HepG2 (cell line): ENCODE data around the gene CD300A. TPM values are rescaled to one million over a fixed set of nuclear protein-coding genes. Genes with fewer than 3 reads are reported as not detected.

Experiments used
- BCL3 ChIP-seq: sonication (generic); formaldehyde crosslinking; IDR thresholded peaks from 2 replicates; pipeline ENCODE4 v1.5.1; 2020; ENCODE audit warnings: mild to moderate bottlenecking, missing genetic modification reagents, moderate library complexity
- GATAD2A ChIP-seq: IDR thresholded peaks from 2 replicates; pipeline ENCODE4 v1.6.1; 2016
- KLF15 ChIP-seq: sonication (generic); formaldehyde crosslinking; IDR thresholded peaks from 2 replicates; pipeline ENCODE4 v1.8.1; 2023; ENCODE audit warnings: borderline replicate concordance, mild to moderate bottlenecking, inconsistent platforms, missing genetic modification reagents, mixed read lengths
- MBD4 ChIP-seq: IDR thresholded peaks from 2 replicates; pipeline ENCODE4 v1.6.1; 2012; ENCODE audit warnings: low read length, inconsistent platforms, borderline replicate concordance
- MIER2 ChIP-seq: IDR thresholded peaks from 2 replicates; pipeline ENCODE4 v1.6.1; 2016; ENCODE audit warnings: missing biosample characterization, missing genetic modification reagents
- MXD3 ChIP-seq: IDR thresholded peaks from 2 replicates; pipeline ENCODE4 v1.6.1; 2016; ENCODE audit warnings: mild to moderate bottlenecking, missing biosample characterization, missing genetic modification reagents
- NCOR1 ChIP-seq: fragments of 200-600 bp; sonication (generic); IDR thresholded peaks from 2 replicates; pipeline ENCODE4 v1.7.0; 2017; ENCODE audit warnings: antibody characterized with exemption, low read length, borderline replicate concordance
- NFE2L2 ChIP-seq: fragments of 150-350 bp; IDR thresholded peaks from 2 replicates; pipeline ENCODE4 v1.6.1; 2014; ENCODE audit warnings: low read length
- PHF21A ChIP-seq: sonication (generic); formaldehyde crosslinking; IDR thresholded peaks from 2 replicates; pipeline ENCODE4 v1.5.0; 2020; ENCODE audit warnings: mild to moderate bottlenecking, missing genetic modification reagents
- POGK ChIP-seq: sonication (generic); formaldehyde crosslinking; conservative IDR thresholded peaks from 2 replicates; pipeline ENCODE4 v1.8.0; 2022; ENCODE audit warnings: mild to moderate bottlenecking, moderate library complexity, missing genetic modification reagents
- POLR2G ChIP-seq: fragments of 200-400 bp; formaldehyde crosslinking; IDR thresholded peaks from 2 replicates; pipeline ENCODE4 v1.6.1; 2018; ENCODE audit warnings: mild to moderate bottlenecking, low read depth, low read length, moderate library complexity
- RAD51 ChIP-seq: fragments of 450-650 bp; IDR thresholded peaks from 2 replicates; pipeline ENCODE4 v1.6.1; 2016; ENCODE audit warnings: borderline replicate concordance
- RARG ChIP-seq: sonication (generic); formaldehyde crosslinking; IDR thresholded peaks from 2 replicates; pipeline ENCODE4 v1.4.0; 2020; ENCODE audit warnings: low read depth, mild to moderate bottlenecking, missing genetic modification reagents
- RBM22 ChIP-seq: fragments of 200-400 bp; formaldehyde crosslinking; optimal IDR thresholded peaks from 2 replicates; pipeline ENCODE3; 2017; ENCODE audit warnings: mild to moderate bottlenecking, low read length, moderate library complexity
- RNF219 ChIP-seq: sonication (generic); formaldehyde crosslinking; IDR thresholded peaks from 2 replicates; pipeline ENCODE4 v1.5.0; 2020; ENCODE audit warnings: mild to moderate bottlenecking, missing genetic modification reagents
- TCF7 ChIP-seq: sonication (generic); IDR thresholded peaks from 2 replicates; pipeline ENCODE4 v1.6.1; 2016; ENCODE audit warnings: antibody characterized with exemption, low read depth
- ZFP90 ChIP-seq: sonication (generic); formaldehyde crosslinking; IDR thresholded peaks from 2 replicates; pipeline ENCODE4 v1.8.0; 2022; ENCODE audit warnings: missing genetic modification reagents, mild to moderate bottlenecking, inconsistent platforms, borderline replicate concordance
- ZNF160 ChIP-seq: sonication (generic); formaldehyde crosslinking; IDR thresholded peaks from 2 replicates; pipeline ENCODE4 v1.8.0; 2022; ENCODE audit warnings: mild to moderate bottlenecking, inconsistent platforms, missing genetic modification reagents
- ZNF451 ChIP-seq: sonication (generic); formaldehyde crosslinking; IDR thresholded peaks from 2 replicates; pipeline ENCODE4 v1.5.0; 2020; ENCODE audit warnings: mild to moderate bottlenecking, missing genetic modification reagents
- ZNF704 ChIP-seq: sonication (generic); formaldehyde crosslinking; IDR thresholded peaks from 2 replicates; pipeline ENCODE4 v1.8.1; 2023; ENCODE audit warnings: mild to moderate bottlenecking, inconsistent platforms, moderate library complexity, missing genetic modification reagents, borderline replicate concordance
- ZNF740 ChIP-seq: sonication (generic); formaldehyde crosslinking; IDR thresholded peaks from 2 replicates; pipeline ENCODE4 v1.4.0; 2020; ENCODE audit warnings: missing genetic modification reagents
- ZNF772 ChIP-seq: sonication (generic); formaldehyde crosslinking; IDR thresholded peaks from 2 replicates; pipeline ENCODE4 v1.5.0; 2020; ENCODE audit warnings: mild to moderate bottlenecking, missing genetic modification reagents
- ZNF891 ChIP-seq: sonication (generic); formaldehyde crosslinking; IDR thresholded peaks from 2 replicates; pipeline ENCODE4 v1.5.0; 2020; ENCODE audit warnings: mild to moderate bottlenecking, missing genetic modification reagents
- polyA plus RNA-seq, 8 experiments: library from polyadenylated mRNA; depleted of rRNA in 3 of 8; stranded (reverse) in 7 of 8; unstranded in 1 of 8; fragments of >200 nt; fragmentation: Illumina TruSeq in 4 of 8; extraction: Trizol in 4 of 8; gene quantifications; 2 replicates each; pipeline versions ENCODE4 v1.2.1 to v1.2.3, GENCODE V29; 2011 to 2016; ENCODE audit warnings: low read depth in 4 of 8, missing spikeins in 1 of 8, mixed read lengths in 1 of 8; ENCODE audit not compliant: insufficient read depth in 1 of 8
- total RNA-seq, 5 experiments: library from RNA; depleted of rRNA; stranded (reverse); fragments of >200 nt; fragmentation: Illumina TruSeq; extraction: Trizol; gene quantifications; 2 replicates each; pipeline ENCODE4 v1.2.3, GENCODE V29; 2016; ENCODE audit warnings: low read depth in 1 of 5

The CD300A gene
- total and polyA plus RNA-seq, 2 of the 13 experiments (the other 11 are each of a cell fraction or from before 2014, with no cell fraction given): not detected

GRCh38 chr17:74427048-74427762 is 39.2 kb upstream of the CD300A start (continued):
- TF ChIP-seq RNF219 (CRISPR knock-in tag) (no peak), GATAD2A (CRISPR knock-in tag) (peak; percentile 80), NFE2L2 (no peak), RAD51 (no peak), TCF7 (no peak), ZNF704 (CRISPR knock-in tag) (no peak), PHF21A (CRISPR knock-in tag) (peak; percentile 88; the same call in 1 of the 2 replicates), NCOR1 (peak; percentile 62; the same call in 1 of the 2 replicates), ZNF160 (peak; percentile 46), POLR2G (peak; percentile 97), POGK (CRISPR knock-in tag) (peak; percentile 79; the same call in 1 of the 2 replicates), ZFP90 (CRISPR knock-in tag) (no peak; the same call in 1 of the 2 replicates), ZNF740 (peak; percentile 72; the same call in 1 of the 2 replicates), ZNF451 (CRISPR knock-in tag) (no peak), KLF15 (CRISPR knock-in tag) (peak; percentile 69; the same call in 1 of the 2 replicates), MIER2 (no peak), RBM22 (no peak), RARG (CRISPR knock-in tag) (no peak), ZNF772 (CRISPR knock-in tag) (no peak), BCL3 (CRISPR knock-in tag) (peak; percentile 84; the same call in 1 of the 2 replicates), ZNF891 (CRISPR knock-in tag) (peak; percentile 66), MXD3 (CRISPR knock-in tag) (no peak; the same call in 1 of the 2 replicates), MBD4 (no peak)
